Cardiac septum (tissue), 1 donor: ENCODE measurements around the gene NUDT12. TPM values are rescaled to one million over a fixed set of nuclear protein-coding genes. Genes with fewer than 3 reads are reported as not detected.

ENCODE experiments used
- DNase-seq: peaks from one replicate; pipeline ENCODE4 v3.0.0-alpha.2; 2020; ENCODE audit warnings: low spot score
- intact Hi-C: fragments of 100-400 bp; cut with DNase I; formaldehyde crosslinking; loops from one replicate; pipeline ENCODE4 v1.14.0; 2022
- long read RNA-seq: library from polyadenylated mRNA; unstranded; transcript quantifications from one replicate; pipeline ENCODE4 v2.0.0, GENCODE V29; 2021
- total RNA-seq: library from RNA; stranded (reverse); fragmentation: NEBNext Ultra II Directional; extraction: Animal tissue kit (Norgen Biotek cat#: 25700); gene quantifications from one replicate; pipeline ENCODE4 v1.2.1, GENCODE V29; 2021
- donor health status: DM: no; HTN: no; CAD: no.

NUDT12 gene
- 11.4 TPM for total RNA-seq
- long read RNA-seq, transcript NUDT12-201 (7 exons, 3,492 nt), result major isoform, 11 of 17 reads
- long read RNA-seq, partial matches to known transcripts, result 3 of 17 reads
- long read RNA-seq, other reads (novel, unspliced or antisense), result 3 of 17 reads

GRCh38 chr5:103562453-103563157 lies at the start of gene NUDT12:
Gene NUDT12 (minus strand): TSS chr5:103562789. CDS start chr5:103560248, 2,541 bp downstream.
- DNase-seq, result peak; percentile 88
- intact Hi-C loops, result loop anchor here (10.0 kb wide), 1 partner anchor 308 kb away; the partner anchor contains the start of gene MACIR

GRCh38 chr5:103607346-103607745 lies 44.8 kb upstream of the NUDT12 start:
- intact Hi-C loops, result no loop called here
- no peak for DNase-seq

GRCh38 chr5:103605277-103605676 lies 42.7 kb upstream of the NUDT12 start:
- no peak for DNase-seq
- intact Hi-C loops, result no loop called here

GRCh38 chr5:103602438-103602837 lies 39.8 kb upstream of the NUDT12 start:
- no peak for DNase-seq
- intact Hi-C loops, result no loop called here

GRCh38 chr5:103601314-103601713 lies 38.7 kb upstream of the NUDT12 start:
- intact Hi-C loops, result no loop called here
- no peak for DNase-seq

- no peak for DNase-seq
- intact Hi-C loops, result no loop called here
Measured at GRCh38 chr5:103600086-103600485, 37.5 kb upstream of the NUDT12 start.

GRCh38 chr5:103598997-103599566 lies 36.5 kb upstream of the NUDT12 start:
- intact Hi-C loops, result no loop called here
- DNase-seq, result no peak

- no peak for DNase-seq
- intact Hi-C loops, result no loop called here
Measured at GRCh38 chr5:103590221-103590620, 27.6 kb upstream of the NUDT12 start.

- DNase-seq, result no peak
- intact Hi-C loops, result no loop called here
Measured at GRCh38 chr5:103589776-103590175, 27.2 kb upstream of the NUDT12 start.

GRCh38 chr5:103589357-103589756 lies 26.8 kb upstream of the NUDT12 start:
- intact Hi-C loops, result no loop called here
- DNase-seq, result no peak

- no peak for DNase-seq
- intact Hi-C loops, result no loop called here
Measured at GRCh38 chr5:103587185-103587748, 24.7 kb upstream of the NUDT12 start.

- DNase-seq, result no peak
- intact Hi-C loops, result loop anchor here (2.0 kb wide), 1 partner anchor 596 kb away; no protein-coding TSS in a partner anchor
Measured at GRCh38 chr5:103582364-103582763, 19.8 kb upstream of the NUDT12 start.

GRCh38 chr5:103573411-103573810 lies 10.8 kb upstream of the NUDT12 start:
- intact Hi-C loops, result no loop called here
- DNase-seq, result no peak

GRCh38 chr5:103572454-103572853 lies 9.9 kb upstream of the NUDT12 start:
- intact Hi-C loops, result no loop called here
- no peak for DNase-seq

- intact Hi-C loops, result no loop called here
- no peak for DNase-seq
Measured at GRCh38 chr5:103571730-103572129, 9.1 kb upstream of the NUDT12 start.

- no peak for DNase-seq
Measured at GRCh38 chr5:103569313-103570060, 6.9 kb upstream of the NUDT12 start.

GRCh38 chr5:103565719-103566118 lies 3.1 kb upstream of the NUDT12 start:
- intact Hi-C loops, result loop anchor here (10.0 kb wide), 1 partner anchor 311 kb away; the partner anchor contains the start of gene MACIR
- no peak for DNase-seq

More at GRCh38 chr5:103569313-103570060, 6.9 kb upstream of the NUDT12 start:
- intact Hi-C loops, result loop anchor here (10.0 kb wide), 1 partner anchor 315 kb away; the partner anchor contains the start of gene MACIR

- DNase-seq, result no peak
- intact Hi-C loops, result loop anchor here (10.0 kb wide), 1 partner anchor 307 kb away; the partner anchor contains the start of gene MACIR
Measured at GRCh38 chr5:103561685-103562452, 720 bp downstream of the NUDT12 start.

- intact Hi-C loops, result loop anchor here (10.0 kb wide), 1 partner anchor 306 kb away; the partner anchor contains the start of gene MACIR
- no peak for DNase-seq
Measured at GRCh38 chr5:103560826-103561225, 1.8 kb downstream of the NUDT12 start.
